Middle frontal gyrus (tissue), 1 donor: ENCODE data around the gene GRAMD1A.
"Not testable (repeated sequence)": the region's sequence is repeated elsewhere in the genome, so short reads cannot be mapped to it uniquely, and the experiment has no call there.

Experiments
- DNase-seq: peaks from one replicate; pipeline ENCODE4 v3.0.0-alpha.2; 2015; ENCODE audit warnings: low spot score; ENCODE audit errors: extremely low spot score

The GRAMD1A gene

GRCh38 chr19:35034588-35035382 lies 34.7 kb downstream of the GRAMD1A start:
- no peak for DNase-seq

GRCh38 chr19:35037716-35038622 lies 37.8 kb downstream of the GRAMD1A start:
- no peak for DNase-seq

GRCh38 chr19:35038623-35039512 lies 38.7 kb downstream of the GRAMD1A start:
- no peak for DNase-seq

- DNase-seq, result no peak
Measured at GRCh38 chr19:35039881-35040825, 40.0 kb downstream of the GRAMD1A start.

GRCh38 chr19:35040826-35041547 lies 40.9 kb downstream of the GRAMD1A start:
- DNase-seq, result no peak

GRCh38 chr19:35041548-35042055 lies 41.5 kb downstream of the GRAMD1A start, which contains the start of gene HPN:
Gene HPN (plus strand): TSS chr19:35041721. CDS start chr19:35042507, 786 bp downstream.
- no peak for DNase-seq

GRCh38 chr19:35042056-35042730 lies 42.1 kb downstream of the GRAMD1A start:
- DNase-seq, result no peak

GRCh38 chr19:35042954-35043604 lies 43.0 kb downstream of the GRAMD1A start:
- DNase-seq, result no peak

- DNase-seq, result no peak
Measured at GRCh38 chr19:35043906-35044305, 43.8 kb downstream of the GRAMD1A start.

GRCh38 chr19:35044317-35045117 lies 44.4 kb downstream of the GRAMD1A start:
- peak; percentile 17 for DNase-seq

GRCh38 chr19:35045667-35046300 lies 45.7 kb downstream of the GRAMD1A start:
- DNase-seq, result no peak

GRCh38 chr19:35046461-35046860 lies 46.3 kb downstream of the GRAMD1A start:
- no peak for DNase-seq

- DNase-seq, result no peak
Measured at GRCh38 chr19:35048911-35049411, 48.8 kb downstream of the GRAMD1A start.

GRCh38 chr19:35049456-35049855 lies 49.3 kb downstream of the GRAMD1A start:
- DNase-seq, result no peak

GRCh38 chr19:35050662-35051061 lies 50.5 kb downstream of the GRAMD1A start:
- not testable (repeated sequence) for DNase-seq

GRCh38 chr19:35051268-35051667 lies 51.1 kb downstream of the GRAMD1A start:
- not testable (repeated sequence) for DNase-seq

GRCh38 chr19:35051796-35052195 lies 51.7 kb downstream of the GRAMD1A start:
- DNase-seq, result no peak
